Ectodermal cell (in vitro differentiated cells): Measurements from ENCODE around the gene NHSL2.
A peak's percentile ranks its signal among the peaks of the same experiment; 100 is the strongest.

Source experiments
- H3K27ac ChIP-seq: 2 replicates; pipeline ENCODE4 v1.7.0; 2013; ENCODE audit warnings: mild to moderate bottlenecking, low read depth, low read length; ENCODE audit not compliant: insufficient read depth, poor library complexity, severe bottlenecking
- H3K27me3 ChIP-seq: 2 replicates; pipeline ENCODE4 v1.7.0; 2013; ENCODE audit warnings: mild to moderate bottlenecking, low read length; ENCODE audit not compliant: insufficient read depth, control insufficient read depth, poor library complexity, severe bottlenecking
- H3K36me3 ChIP-seq: one replicate; pipeline ENCODE4 v1.7.0; 2013; ENCODE audit warnings: low read length; ENCODE audit not compliant: control insufficient read depth, insufficient read depth
- H3K4me1 ChIP-seq: one replicate; pipeline ENCODE4 v1.7.0; 2013; ENCODE audit warnings: low read length; ENCODE audit not compliant: control insufficient read depth, insufficient read depth
- H3K4me3 ChIP-seq: 2 replicates; pipeline ENCODE4 v1.7.0; 2013; ENCODE audit warnings: low read depth, low read length, control low read depth; ENCODE audit not compliant: insufficient read depth
- H3K9me3 ChIP-seq: 2 replicates; pipeline ENCODE4 v1.7.0; 2013; ENCODE audit warnings: mild to moderate bottlenecking, low read length, moderate library complexity; ENCODE audit not compliant: control insufficient read depth
- WGBS, 2 experiments: methylation state at CpG; one replicate each; pipeline ENCODE4 v1.1.7; 2013; ENCODE audit warnings: missing lambda C conversion rate in 2 of 2; 5-methylcytosine and 5-hydroxymethylcytosine counted together

NHSL2 gene

GRCh38 chrX:71976753-71977152, 66.1 kb downstream of the NHSL2 start:
- no peaks in the 10 kb centered on the region for H3K4me1 ChIP-seq
- no peaks in the 10 kb centered on the region for H3K36me3 ChIP-seq
- WGBS, 2 experiments: 63 to 67% methylated on average over 3 of the region's 3 CpGs
- H3K27me3 ChIP-seq: no peaks in the 10 kb centered on the region
- no peaks in the 10 kb centered on the region for H3K9me3 ChIP-seq
- H3K4me3 ChIP-seq: no peak overlapping the region
- H3K27ac ChIP-seq: no peak overlapping the region

GRCh38 chrX:71978164-71978563, 67.5 kb downstream of the NHSL2 start:
- Histone ChIP-seq H3K9me3 (no peaks in the 10 kb centered on the region), H3K4me1 (no peaks in the 10 kb centered on the region), H3K27me3 (no peaks in the 10 kb centered on the region), H3K4me3 (no peak overlapping the region), H3K36me3 (no peaks in the 10 kb centered on the region), H3K27ac (no peak overlapping the region)
- 93% methylated on average over 3 of the region's 3 CpGs for WGBS, 2 experiments

GRCh38 chrX:71989768-71990426, 79.3 kb downstream of the NHSL2 start:
- Histone ChIP-seq H3K4me3 (no peak overlapping the region), H3K27me3 (no peaks in the 10 kb centered on the region), H3K4me1 (peaks cover 7% of the 10 kb centered on the region), H3K27ac (no peak overlapping the region), H3K9me3 (no peaks in the 10 kb centered on the region), H3K36me3 (no peaks in the 10 kb centered on the region)
- 67 to 73% methylated on average over 9 of the region's 9 CpGs for WGBS, 2 experiments

GRCh38 chrX:71990518-71990917, 79.9 kb downstream of the NHSL2 start:
- 98 to 100% methylated on average over 2 of the region's 2 CpGs for WGBS, 2 experiments
- H3K27me3 ChIP-seq: no peaks in the 10 kb centered on the region
- no peak overlapping the region for H3K4me3 ChIP-seq
- no peak overlapping the region for H3K27ac ChIP-seq
- no peaks in the 10 kb centered on the region for H3K9me3 ChIP-seq
- H3K4me1 ChIP-seq: peaks cover 7% of the 10 kb centered on the region
- no peaks in the 10 kb centered on the region for H3K36me3 ChIP-seq

GRCh38 chrX:71991164-71991563, 80.5 kb downstream of the NHSL2 start:
- no peaks in the 10 kb centered on the region for H3K36me3 ChIP-seq
- H3K9me3 ChIP-seq: no peaks in the 10 kb centered on the region
- peaks cover 7% of the 10 kb centered on the region for H3K4me1 ChIP-seq
- H3K27me3 ChIP-seq: no peaks in the 10 kb centered on the region
- 48% methylated on average over 4 of the region's 4 CpGs; no CpG with 5 or more reads in 1 of the 2 experiments for WGBS, 2 experiments
- no peak overlapping the region for H3K27ac ChIP-seq
- no peak overlapping the region for H3K4me3 ChIP-seq

- H3K36me3 ChIP-seq: no peaks in the 10 kb centered on the region
- no peaks in the 10 kb centered on the region for H3K9me3 ChIP-seq
- H3K4me3 ChIP-seq: no peak overlapping the region
- H3K27ac ChIP-seq: no peak overlapping the region
- 82 to 84% methylated on average over 7 to 8 of the region's 8 CpGs for WGBS, 2 experiments
- H3K4me1 ChIP-seq: peaks cover 7% of the 10 kb centered on the region
- no peaks in the 10 kb centered on the region for H3K27me3 ChIP-seq
Observed at GRCh38 chrX:71992711-71993110, 82.1 kb downstream of the NHSL2 start.

- 79 to 93% methylated on average over 2 of the region's 2 CpGs for WGBS, 2 experiments
- Histone ChIP-seq H3K27me3 (no peaks in the 10 kb centered on the region), H3K36me3 (no peaks in the 10 kb centered on the region), H3K4me3 (no peak overlapping the region), H3K27ac (no peak overlapping the region), H3K4me1 (peaks cover 7% of the 10 kb centered on the region), H3K9me3 (no peaks in the 10 kb centered on the region)
Observed at GRCh38 chrX:71993371-71993770, 82.7 kb downstream of the NHSL2 start.

GRCh38 chrX:71994601-71995000, 84.0 kb downstream of the NHSL2 start:
- no peak overlapping the region for H3K27ac ChIP-seq
- no peaks in the 10 kb centered on the region for H3K9me3 ChIP-seq
- WGBS, 2 experiments: 96 to 100% methylated on average over 2 of the region's 2 CpGs
- no peak overlapping the region for H3K4me3 ChIP-seq
- H3K36me3 ChIP-seq: no peaks in the 10 kb centered on the region
- H3K4me1 ChIP-seq: peaks cover 7% of the 10 kb centered on the region
- H3K27me3 ChIP-seq: no peaks in the 10 kb centered on the region

GRCh38 chrX:71995122-71995521, 84.5 kb downstream of the NHSL2 start:
- Histone ChIP-seq H3K4me1 (peaks cover 7% of the 10 kb centered on the region), H3K27me3 (no peaks in the 10 kb centered on the region), H3K4me3 (no peak overlapping the region), H3K27ac (no peak overlapping the region), H3K36me3 (no peaks in the 10 kb centered on the region), H3K9me3 (no peaks in the 10 kb centered on the region)
- 67 to 71% methylated on average over 2 of the region's 2 CpGs for WGBS, 2 experiments

- Histone ChIP-seq H3K4me3 (no peak overlapping the region), H3K4me1 (peaks cover 7% of the 10 kb centered on the region), H3K36me3 (no peaks in the 10 kb centered on the region), H3K9me3 (no peaks in the 10 kb centered on the region), H3K27ac (no peak overlapping the region), H3K27me3 (no peaks in the 10 kb centered on the region)
- 82 to 83% methylated on average over 2 to 3 of the region's 3 CpGs for WGBS, 2 experiments
Observed at GRCh38 chrX:71996136-71996535, 85.5 kb downstream of the NHSL2 start.

GRCh38 chrX:71996826-71997225, 86.2 kb downstream of the NHSL2 start:
- H3K36me3 ChIP-seq: no peaks in the 10 kb centered on the region
- peaks cover 3% of the 10 kb centered on the region for H3K4me1 ChIP-seq
- H3K27me3 ChIP-seq: no peaks in the 10 kb centered on the region
- H3K9me3 ChIP-seq: no peaks in the 10 kb centered on the region
- H3K27ac ChIP-seq: peak overlapping the region; percentile 50
- WGBS, 2 experiments: 0 to 11% methylated on average over 4 to 6 of the region's 6 CpGs
- H3K4me3 ChIP-seq: no peak overlapping the region
